A549 (cell line): ENCODE results near the gene FMO5. TPM values are rescaled to one million over a fixed set of nuclear protein-coding genes. Genes with fewer than 3 reads are reported as not detected.

ENCODE experiments used
- ATAC-seq, 2 experiments: fragments of 200-7000 bp in 1 of 2; fragments of >200 bp in 1 of 2; cut with Nextera tagmentation in 1 of 2; cut with Tn5 transposase in 1 of 2; 3 replicates each; pipeline versions ENCODE4 v1.8.0 to v1.9.1; 2018 to 2020; ENCODE audit warnings: mild to moderate bottlenecking in 1 of 2, moderate library complexity in 1 of 2
- CTCF ChIA-PET: fragments of 300-600 bp; sonication (Branson Sonifier 250); formaldehyde crosslinking; extraction: SDS; loops from one replicate; lab custom pipeline; 2021; ENCODE audit warnings: antibody characterized with exemption, inconsistent platforms; lab: Yijun Ruan, JAX
- POLR2A ChIA-PET: fragments of 350-600 bp; formaldehyde crosslinking; extraction: SDS; loops from one replicate; lab custom pipeline; 2021; ENCODE audit warnings: antibody characterized with exemption, inconsistent platforms; lab: Yijun Ruan, JAX
- DNase-seq, 2 experiments: peaks; one replicate each; pipeline versions ENCODE4 v3.0.0 to v3.0.0-alpha.2; 2011 to 2016; ENCODE audit warnings: low read depth in 1 of 2, low spot score in 1 of 2
- FAIRE-seq: peaks from 2 replicates; lab custom pipeline; 2011; peaks lifted over from hg19 to GRCh38; lab: Jason Lieb, UNC
- H3K27ac ChIP-seq, 2 experiments: fragments of >200 bp; sonication (Bioruptor Twin); formaldehyde crosslinking; 3 replicates each; pipeline ENCODE4 v1.5.1; 2016 to 2017
- H3K4me1 ChIP-seq: fragments of >200 bp; sonication (Bioruptor Twin); formaldehyde crosslinking; 3 replicates; pipeline ENCODE4 v1.6.1; 2016
- H3K4me2 ChIP-seq: fragments of >200 bp; sonication (Bioruptor Twin); formaldehyde crosslinking; 3 replicates; pipeline ENCODE4 v1.6.1; 2016
- H3K4me3 ChIP-seq: fragments of >200 bp; sonication (Bioruptor Twin); formaldehyde crosslinking; 3 replicates; pipeline ENCODE4 v1.5.1; 2016
- H3K9me3 ChIP-seq: fragments of >200 bp; sonication (Bioruptor Twin); formaldehyde crosslinking; 3 replicates; pipeline ENCODE4 v1.6.1; 2016
- ATOH8 ChIP-seq: fragments of 250-450 bp; sonication (Bioruptor Pico); IDR thresholded peaks from 2 replicates; pipeline ENCODE4 v1.5.0; 2020; ENCODE audit warnings: low read depth, mild to moderate bottlenecking, moderate library complexity
- BCL3 ChIP-seq: fragments of >200 bp; sonication (Bioruptor Twin); formaldehyde crosslinking; IDR thresholded peaks from 3 replicates; pipeline ENCODE4 v1.6.1; 2016
- CBX2 ChIP-seq: fragments of 200-600 bp; sonication (generic); IDR thresholded peaks from 2 replicates; pipeline ENCODE4 v1.6.1; 2016; ENCODE audit warnings: low read depth, mild to moderate bottlenecking, borderline replicate concordance
- EHF ChIP-seq: fragments of 250-450 bp; sonication (Bioruptor Pico); IDR thresholded peaks from 2 replicates; pipeline ENCODE4 v1.5.0; 2020; ENCODE audit warnings: mild to moderate bottlenecking
- EHMT2 ChIP-seq: fragments of 200-600 bp; sonication (generic); IDR thresholded peaks from 2 replicates; pipeline ENCODE4 v1.6.1; 2016; ENCODE audit warnings: antibody characterized with exemption, low read depth, mild to moderate bottlenecking, moderate library complexity
- EP300 ChIP-seq, 2 experiments: fragments of >200 bp; sonication (Bioruptor Twin); formaldehyde crosslinking; IDR thresholded peaks; 2 replicates in 1 of 2; 3 replicates in 1 of 2; pipeline ENCODE4 v1.6.1; 2016 to 2017
- FOSL2 ChIP-seq, 2 experiments: fragments of 450-650 bp in 1 of 2; fragments of >200 bp in 1 of 2; sonication (Bioruptor Twin) in 1 of 2; formaldehyde crosslinking; IDR thresholded peaks; 2 replicates each; pipeline versions ENCODE4 v1.5.0 to v1.6.1; 2016 to 2020; ENCODE audit warnings: mild to moderate bottlenecking in 1 of 2, moderate library complexity in 1 of 2
- FOXS1 ChIP-seq: fragments of 250-450 bp; sonication (Bioruptor Pico); IDR thresholded peaks from 2 replicates; pipeline ENCODE4 v1.5.0; 2020; ENCODE audit warnings: mild to moderate bottlenecking, moderate library complexity
- GATA3 ChIP-seq: IDR thresholded peaks from 2 replicates; pipeline ENCODE4 v1.6.1; 2012; ENCODE audit warnings: borderline replicate concordance
- HDAC2 ChIP-seq: fragments of 200-600 bp; sonication (generic); IDR thresholded peaks from 2 replicates; pipeline ENCODE4 v1.6.1; 2016
- HEYL ChIP-seq: fragments of 250-450 bp; sonication (Bioruptor Pico); IDR thresholded peaks from 2 replicates; pipeline ENCODE4 v1.8.0; 2021; ENCODE audit warnings: mild to moderate bottlenecking, moderate library complexity
- HMGXB4 ChIP-seq: fragments of 250-450 bp; sonication (Bioruptor Pico); IDR thresholded peaks from 2 replicates; pipeline ENCODE4 v1.5.0; 2021; ENCODE audit warnings: mild to moderate bottlenecking, moderate library complexity, borderline replicate concordance
- HOXB13 ChIP-seq: fragments of 250-450 bp; sonication (Bioruptor Pico); IDR thresholded peaks from 2 replicates; pipeline ENCODE4 v1.5.0; 2020; ENCODE audit warnings: low read depth, mild to moderate bottlenecking, moderate library complexity
- JUN ChIP-seq, 2 experiments: fragments of >200 bp; sonication (Bioruptor Twin); formaldehyde crosslinking; IDR thresholded peaks; 2 replicates in 1 of 2; 3 replicates in 1 of 2; pipeline ENCODE4 v1.6.1; 2016 to 2017
- KDM1A ChIP-seq: fragments of 200-600 bp; sonication (generic); IDR thresholded peaks from 2 replicates; pipeline ENCODE4 v1.6.1; 2016; ENCODE audit warnings: low read depth, mild to moderate bottlenecking
- NPAS2 ChIP-seq: fragments of 250-450 bp; sonication (Bioruptor Pico); IDR thresholded peaks from 2 replicates; pipeline ENCODE4 v1.8.0; 2022; ENCODE audit warnings: mild to moderate bottlenecking, moderate library complexity, borderline replicate concordance
- NR3C1 ChIP-seq: fragments of >200 bp; sonication (Bioruptor Twin); formaldehyde crosslinking; IDR thresholded peaks from 3 replicates; pipeline ENCODE4 v1.6.1; 2017
- PBX3 ChIP-seq: IDR thresholded peaks from 2 replicates; pipeline ENCODE4 v1.6.1; 2012
- POLR2A ChIP-seq: IDR thresholded peaks from 2 replicates; pipeline ENCODE4 v1.6.1; 2012; ENCODE audit warnings: mild to moderate bottlenecking, low read length
- POLR2AphosphoS2 ChIP-seq: conservative IDR thresholded peaks from 2 replicates; pipeline ENCODE4 v1.6.1; 2012; ENCODE audit warnings: low read length, improper control_type of control experiment, inconsistent platforms
- RAD21 ChIP-seq, 2 experiments: fragments of >200 bp in 1 of 2; sonication (Bioruptor Twin) in 1 of 2; formaldehyde crosslinking in 1 of 2; IDR thresholded peaks in 1 of 2; conservative IDR thresholded peaks in 1 of 2; 2 replicates in 1 of 2; 3 replicates in 1 of 2; pipeline ENCODE4 v1.6.1; 2012 to 2018; ENCODE audit warnings: inconsistent platforms in 1 of 2
- RCOR1 ChIP-seq: fragments of 150-350 bp; IDR thresholded peaks from 2 replicates; pipeline ENCODE4 v1.6.1; 2014; ENCODE audit warnings: antibody characterized with exemption, low read length, low read depth
- REST ChIP-seq: fragments of 200-600 bp; sonication (generic); IDR thresholded peaks from 2 replicates; pipeline ENCODE4 v1.6.1; 2016; ENCODE audit warnings: antibody characterized with exemption, mild to moderate bottlenecking, moderate library complexity
- RFX5 ChIP-seq: fragments of 450-650 bp; IDR thresholded peaks from 2 replicates; pipeline ENCODE4 v1.7.1; 2014; ENCODE audit warnings: antibody characterized with exemption, mild to moderate bottlenecking, moderate library complexity
- RNF2 ChIP-seq: fragments of 200-600 bp; sonication (generic); IDR thresholded peaks from 2 replicates; pipeline ENCODE4 v1.6.1; 2016; ENCODE audit warnings: low read depth, mild to moderate bottlenecking, antibody characterized with exemption, moderate library complexity, borderline replicate concordance
- SMC3 ChIP-seq: fragments of >200 bp; sonication (Bioruptor Twin); formaldehyde crosslinking; IDR thresholded peaks from 3 replicates; pipeline ENCODE4 v1.6.1; 2018; ENCODE audit warnings: inconsistent platforms
- SREBF2 ChIP-seq: fragments of 450-650 bp; IDR thresholded peaks from 2 replicates; pipeline ENCODE4 v1.6.1; 2014; ENCODE audit warnings: mild to moderate bottlenecking, moderate library complexity
- TFCP2L1 ChIP-seq: fragments of 250-450 bp; sonication (Bioruptor Pico); IDR thresholded peaks from 2 replicates; pipeline ENCODE4 v1.5.0; 2021; ENCODE audit warnings: mild to moderate bottlenecking
- USF2 ChIP-seq: fragments of 450-650 bp; IDR thresholded peaks from 2 replicates; pipeline ENCODE4 v1.6.1; 2014; ENCODE audit warnings: antibody characterized with exemption
- ZFP36 ChIP-seq: fragments of 450-650 bp; IDR thresholded peaks from 2 replicates; pipeline ENCODE4 v1.6.1; 2014; ENCODE audit warnings: borderline replicate concordance; ENCODE audit not compliant: partially characterized antibody
- ZNF302 ChIP-seq: fragments of 250-450 bp; sonication (Bioruptor Pico); IDR thresholded peaks from 2 replicates; pipeline ENCODE4 v1.9.0; 2021; ENCODE audit warnings: inconsistent platforms, mild to moderate bottlenecking, moderate library complexity
- WGBS: methylation state at CpG from one replicate; pipeline ENCODE4 v1.1.6; 2017; ENCODE audit errors: missing lambda C conversion rate; 5-methylcytosine and 5-hydroxymethylcytosine counted together
- polyA plus RNA-seq, 4 experiments: library from polyadenylated mRNA; depleted of rRNA in 3 of 4; stranded (reverse); fragments of >200 nt; fragmentation: RNase III in 1 of 4; extraction: RNeasy Plus Mini Kit Qiagen cat#74134 plus additional on column Dnase treatment in 1 of 4; gene quantifications; 2 replicates in 3 of 4; 3 replicates in 1 of 4; pipeline ENCODE4 v1.2.3, GENCODE V29; 2011 to 2017

The FMO5 gene
- polyA plus RNA-seq, 2 of the 4 experiments (the other 2 are of a cell fraction): 0.37 to 3.4 TPM

- H3K9me3 ChIP-seq: no peaks in the 10 kb centered on the region
- TF ChIP-seq FOXS1 (no peak), NPAS2 (CRISPR knock-in tag) (no peak), RCOR1 (no peak), HMGXB4 (no peak), BCL3 (no peak), KDM1A (no peak), SMC3 (no peak), PBX3 (no peak), ZNF302 (CRISPR knock-in tag) (no peak), GATA3 (no peak), USF2 (no peak), CBX2 (no peak), EP300 (IDR thresholded peaks at IDR 0.05) (no peak), RNF2 (no peak), TFCP2L1 (CRISPR knock-in tag) (no peak), REST (no peak), HOXB13 (no peak)
- H3K4me3 ChIP-seq: no peak overlapping the region
- ChIA-PET CTCF (interaction anchor here (1.0 to 1.7 kb wide), 2 partner anchors 25 kb away, joined by 3 to 4 read pairs; partner anchors contain the start of gene CHD1L), POLR2A (no interaction called here)
- no peak overlapping the region for H3K27ac ChIP-seq
- no peak overlapping the region for H3K4me2 ChIP-seq
- 88% methylated on average over 7 of the region's 7 CpGs for WGBS
- ATAC-seq (no peak), FAIRE-seq (no peak), DNase-seq (no peak)
- H3K4me1 ChIP-seq: peaks cover 12% of the 10 kb centered on the region; the same call in 2 of the 3 replicates
Measured at GRCh38 chr1:147217141-147217540, 8.0 kb downstream of the FMO5 start.

GRCh38 chr1:147216124-147216523 lies 9.0 kb downstream of the FMO5 start:
- 69% methylated on average over 3 of the region's 3 CpGs for WGBS
- Histone ChIP-seq H3K4me3 (no peak overlapping the region), H3K27ac (no peak overlapping the region), H3K4me1 (peaks cover 12% of the 10 kb centered on the region; the same call in 2 of the 3 replicates), H3K9me3 (no peaks in the 10 kb centered on the region), H3K4me2 (no peak overlapping the region)
- FAIRE-seq: no peak
- CTCF ChIA-PET: interaction anchor here (1.0 kb wide), 1 partner anchor 26 kb away, joined by 3 read pairs; the partner anchor contains the start of gene CHD1L
- TF ChIP-seq FOSL2 (IDR thresholded peaks at IDR 0.05) (no peak), FOSL2 (CRISPR knock-in tag; IDR thresholded peaks at IDR 0.05) (no peak), POLR2A (no peak), ZFP36 (no peak), SREBF2 (no peak), RFX5 (no peak), RAD21 (conservative IDR thresholded peaks at IDR 0.05 in 1 of 2, IDR thresholded peaks at IDR 0.05 in 1 of 2) (no peak), HEYL (CRISPR knock-in tag) (no peak), ATOH8 (CRISPR knock-in tag) (no peak), EHMT2 (no peak), POLR2AphosphoS2 (no peak), HDAC2 (no peak), TFCP2L1 (CRISPR knock-in tag) (no peak), EHF (CRISPR knock-in tag) (no peak), JUN (IDR thresholded peaks at IDR 0.05) (no peak), EP300 (IDR thresholded peaks at IDR 0.05) (no peak), NR3C1 (no peak)
- POLR2A ChIA-PET: no interaction called here
- ATAC-seq: no peak
- DNase-seq: no peak
